ENCODE data around the gene NUAK1. TPM values are rescaled to one million over a fixed set of nuclear protein-coding genes. Genes with fewer than 3 reads are reported as not detected.

NUAK1 gene
- total RNA-seq, 1 experiment from 2014 or later, result 50.3 TPM

- TF ChIP-seq SIN3A (IDR thresholded peaks at IDR 0.05; ENCODE audit: borderline replicate concordance, insufficient read depth, low read depth, low read length) (no peak), CTCF (IDR thresholded peaks at IDR 0.05) (peak; percentile 43)
- Histone ChIP-seq H3K4me3 (ENCODE audit: low read depth in 2 of 2, low read length in 2 of 2) (no peak overlapping the region), H3K9me3 (ENCODE audit: control insufficient read depth, insufficient read depth, low read depth, low read length) (no peaks in the 10 kb centered on the region), H3K27ac (ENCODE audit: low read length) (peak overlapping the region; percentile 90), H3K27me3 (ENCODE audit: control insufficient read depth, insufficient read depth, low read length) (no peaks in the 10 kb centered on the region), H3K4me1 (ENCODE audit: control insufficient read depth, insufficient read depth, low read length) (peaks cover 82% of the 10 kb centered on the region), H3K36me3 (ENCODE audit: control insufficient read depth, insufficient read depth, low read length) (peaks cover 6% of the 10 kb centered on the region; the same call in 1 of the 2 replicates)
- CTCF ChIA-PET, result interaction anchor here (0.6 to 0.7 kb wide), 3 partner anchors 28 to 79 kb away, joined by 3 to 5 read pairs (median 3); no protein-coding TSS in a partner anchor
- POLR2A ChIA-PET, result no interaction called here
- intact Hi-C loops (cut with micrococcal nuclease; ENCODE audit: unreplicated experiment), result no loop called here
- ATAC-seq, result peak; percentile 33; the same call in 1 of the 2 replicates
- BruUV-seq (replicated peaks), result no TSS peak
- no peak for DNase-seq (ENCODE audit: low read depth, low spot score)
- in situ Hi-C loops (cut with HindIII; ENCODE audit: low pct_unique_long_range_greater_than_20kb, low sequenced_read_pairs), result no loop called here
Measured at GRCh38 chr12:106108185-106108835, 30.4 kb downstream of the NUAK1 start.

- no TSS peak for BruUV-seq (replicated peaks)
- DNase-seq (ENCODE audit: low read depth, low spot score) (no peak), ATAC-seq (no peak)
- intact Hi-C loops (cut with micrococcal nuclease; ENCODE audit: unreplicated experiment), result no loop called here
- no peak overlapping the region for H3K4me3 ChIP-seq (ENCODE audit: low read depth in 2 of 2, low read length in 2 of 2)
- CTCF ChIA-PET, result interaction anchor here (0.7 kb wide), 1 partner anchor 80 kb away, joined by 3 read pairs; no protein-coding TSS in a partner anchor
- H3K27ac ChIP-seq (ENCODE audit: low read length), result peak overlapping the region; percentile 90
- peaks cover 6% of the 10 kb centered on the region; the same call in 1 of the 2 replicates for H3K36me3 ChIP-seq (ENCODE audit: control insufficient read depth, insufficient read depth, low read length)
- POLR2A ChIA-PET, result no interaction called here
- H3K4me1 ChIP-seq (ENCODE audit: control insufficient read depth, insufficient read depth, low read length), result peaks cover 74% of the 10 kb centered on the region
- in situ Hi-C loops (cut with HindIII; ENCODE audit: low pct_unique_long_range_greater_than_20kb, low sequenced_read_pairs), result no loop called here
- no peaks in the 10 kb centered on the region for H3K9me3 ChIP-seq (ENCODE audit: control insufficient read depth, insufficient read depth, low read depth, low read length)
- TF ChIP-seq REST (IDR thresholded peaks at IDR 0.05; ENCODE audit: insufficient read depth in 1 of 2, low read depth in 2 of 2, low read length in 1 of 2), result no peak
- TF ChIP-seq TCF7L2 (IDR thresholded peaks at IDR 0.05; ENCODE audit: low read depth, low read length), result no peak
- TF ChIP-seq CTCF (IDR thresholded peaks at IDR 0.05), result no peak
- TF ChIP-seq POLR2AphosphoS5 (IDR thresholded peaks at IDR 0.05; ENCODE audit: low read depth, low read length), result no peak
- no peak for TF ChIP-seq SIN3A (IDR thresholded peaks at IDR 0.05; ENCODE audit: borderline replicate concordance, insufficient read depth, low read depth, low read length)
- no peaks in the 10 kb centered on the region for H3K27me3 ChIP-seq (ENCODE audit: control insufficient read depth, insufficient read depth, low read length)
Measured at GRCh38 chr12:106107566-106107965, 31.2 kb downstream of the NUAK1 start.
